HG03558 (cell line): ENCODE data around the gene HS3ST3A1.

Experiments used
- ATAC-seq: cut with Tn5 transposase; IDR thresholded peaks from one replicate; pipeline ENCODE4 v1.9.1; 2021; ENCODE audit warnings: moderate number of reproducible peaks; ENCODE audit not compliant: unreplicated experiment; ENCODE audit errors: extremely low read depth

The HS3ST3A1 gene

GRCh38 chr17:13541032-13541480 is 60.7 kb downstream of the HS3ST3A1 start:
- ATAC-seq, result no peak

GRCh38 chr17:13540546-13540945 is 61.2 kb downstream of the HS3ST3A1 start:
- no peak for ATAC-seq

- ATAC-seq, result no peak
Observed at GRCh38 chr17:13539421-13539820, 62.3 kb downstream of the HS3ST3A1 start.

GRCh38 chr17:13538841-13539411 is 62.8 kb downstream of the HS3ST3A1 start:
- no peak for ATAC-seq

- no peak for ATAC-seq
Observed at GRCh38 chr17:13537871-13538643, 63.7 kb downstream of the HS3ST3A1 start.

GRCh38 chr17:13537167-13537731 is 64.5 kb downstream of the HS3ST3A1 start:
- ATAC-seq, result no peak

GRCh38 chr17:13534946-13535345 is 66.8 kb downstream of the HS3ST3A1 start:
- no peak for ATAC-seq

- ATAC-seq, result no peak
Observed at GRCh38 chr17:13531721-13532120, 70.0 kb downstream of the HS3ST3A1 start.

- no peak for ATAC-seq
Observed at GRCh38 chr17:13525876-13526275, 75.9 kb downstream of the HS3ST3A1 start.

- no peak for ATAC-seq
Observed at GRCh38 chr17:13523164-13523563, 78.6 kb downstream of the HS3ST3A1 start.

- no peak for ATAC-seq
Observed at GRCh38 chr17:13522749-13523148, 79.0 kb downstream of the HS3ST3A1 start.

GRCh38 chr17:13521784-13522183 is 79.9 kb downstream of the HS3ST3A1 start:
- no peak for ATAC-seq

GRCh38 chr17:13520899-13521572 is 80.7 kb downstream of the HS3ST3A1 start:
- no peak for ATAC-seq

GRCh38 chr17:13518261-13519000 is 83.3 kb downstream of the HS3ST3A1 start:
- no peak for ATAC-seq

GRCh38 chr17:13513039-13513405 is 88.7 kb downstream of the HS3ST3A1 start:
- ATAC-seq, result no peak

- no peak for ATAC-seq
Observed at GRCh38 chr17:13510062-13510461, 91.7 kb downstream of the HS3ST3A1 start.

- no peak for ATAC-seq
Observed at GRCh38 chr17:13509527-13509926, 92.2 kb downstream of the HS3ST3A1 start.

- ATAC-seq, result no peak
Observed at GRCh38 chr17:13508896-13509295, 92.8 kb downstream of the HS3ST3A1 start.

- no peak for ATAC-seq
Observed at GRCh38 chr17:13503526-13503925, 98.2 kb downstream of the HS3ST3A1 start.

GRCh38 chr17:13502263-13502662 is 99.5 kb downstream of the HS3ST3A1 start:
- ATAC-seq, result no peak
